Ishikawa (cell line): Measurements from ENCODE around the gene GIMAP5.

Experiments
- CREB1 ChIP-seq: IDR thresholded peaks from 2 replicates; pipeline ENCODE4 v1.6.1; 2012; ENCODE audit warnings: low read depth
- EP300 ChIP-seq: IDR thresholded peaks from 2 replicates; pipeline ENCODE4 v1.6.1; 2012; ENCODE audit warnings: borderline replicate concordance
- MAX ChIP-seq: IDR thresholded peaks from 2 replicates; pipeline ENCODE4 v1.6.1; 2012
- RAD21 ChIP-seq: IDR thresholded peaks from 2 replicates; pipeline ENCODE4 v1.6.1; 2012; ENCODE audit warnings: low read depth
- TAF1 ChIP-seq: IDR thresholded peaks from 2 replicates; pipeline ENCODE4 v1.6.1; 2012; ENCODE audit warnings: low read depth, mild to moderate bottlenecking
- TCF12 ChIP-seq: IDR thresholded peaks from 2 replicates; pipeline ENCODE4 v1.6.1; 2012; ENCODE audit warnings: low read depth
- TEAD4 ChIP-seq: IDR thresholded peaks from 2 replicates; pipeline ENCODE4 v1.6.1; 2012
- TF ChIP-seq, protein P1 (sequence below): IDR thresholded peaks from 2 replicates; pipeline ENCODE4 v1.6.1; 2012; ENCODE audit warnings: low read depth, mild to moderate bottlenecking

DNA sequence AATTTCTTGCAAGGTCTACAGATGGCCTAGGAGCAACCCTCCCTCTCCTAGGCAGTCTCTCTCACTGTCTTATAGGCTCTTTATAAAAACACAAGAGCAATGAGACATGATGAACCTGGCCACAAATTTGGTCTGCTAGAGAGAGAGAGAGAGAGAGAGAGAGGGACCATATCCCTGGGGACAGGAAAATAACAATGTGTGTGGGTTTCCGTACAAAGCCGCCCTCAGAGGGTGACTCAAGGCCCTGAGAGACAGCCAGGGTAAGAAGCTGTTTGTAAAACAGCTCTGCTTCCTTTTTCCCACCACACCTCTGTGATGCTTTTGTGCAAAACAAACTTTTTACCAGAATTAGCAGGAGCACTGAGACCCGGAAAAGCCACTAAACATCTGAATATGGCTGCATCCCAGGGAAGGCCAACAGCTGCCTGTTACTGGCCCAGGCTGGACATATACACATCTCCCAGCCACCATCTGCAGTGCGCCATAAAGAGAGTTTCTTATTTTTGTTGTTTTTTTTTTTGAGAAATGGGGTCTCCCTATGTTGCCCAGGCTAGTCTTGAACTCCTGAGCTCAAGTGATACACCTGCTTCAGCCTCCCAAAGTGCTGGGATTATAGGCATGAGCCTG is 18.4 kb downstream of the GIMAP5 start:
- no peak for TF ChIP-seq RAD21
- no peak for TF ChIP-seq CREB1
- no peak for TF ChIP-seq EP300
- TF ChIP-seq MAX = no peak
- TF ChIP-seq TEAD4 = no peak
- TF ChIP-seq TCF12 = no peak
- TF ChIP-seq, protein P1, sequence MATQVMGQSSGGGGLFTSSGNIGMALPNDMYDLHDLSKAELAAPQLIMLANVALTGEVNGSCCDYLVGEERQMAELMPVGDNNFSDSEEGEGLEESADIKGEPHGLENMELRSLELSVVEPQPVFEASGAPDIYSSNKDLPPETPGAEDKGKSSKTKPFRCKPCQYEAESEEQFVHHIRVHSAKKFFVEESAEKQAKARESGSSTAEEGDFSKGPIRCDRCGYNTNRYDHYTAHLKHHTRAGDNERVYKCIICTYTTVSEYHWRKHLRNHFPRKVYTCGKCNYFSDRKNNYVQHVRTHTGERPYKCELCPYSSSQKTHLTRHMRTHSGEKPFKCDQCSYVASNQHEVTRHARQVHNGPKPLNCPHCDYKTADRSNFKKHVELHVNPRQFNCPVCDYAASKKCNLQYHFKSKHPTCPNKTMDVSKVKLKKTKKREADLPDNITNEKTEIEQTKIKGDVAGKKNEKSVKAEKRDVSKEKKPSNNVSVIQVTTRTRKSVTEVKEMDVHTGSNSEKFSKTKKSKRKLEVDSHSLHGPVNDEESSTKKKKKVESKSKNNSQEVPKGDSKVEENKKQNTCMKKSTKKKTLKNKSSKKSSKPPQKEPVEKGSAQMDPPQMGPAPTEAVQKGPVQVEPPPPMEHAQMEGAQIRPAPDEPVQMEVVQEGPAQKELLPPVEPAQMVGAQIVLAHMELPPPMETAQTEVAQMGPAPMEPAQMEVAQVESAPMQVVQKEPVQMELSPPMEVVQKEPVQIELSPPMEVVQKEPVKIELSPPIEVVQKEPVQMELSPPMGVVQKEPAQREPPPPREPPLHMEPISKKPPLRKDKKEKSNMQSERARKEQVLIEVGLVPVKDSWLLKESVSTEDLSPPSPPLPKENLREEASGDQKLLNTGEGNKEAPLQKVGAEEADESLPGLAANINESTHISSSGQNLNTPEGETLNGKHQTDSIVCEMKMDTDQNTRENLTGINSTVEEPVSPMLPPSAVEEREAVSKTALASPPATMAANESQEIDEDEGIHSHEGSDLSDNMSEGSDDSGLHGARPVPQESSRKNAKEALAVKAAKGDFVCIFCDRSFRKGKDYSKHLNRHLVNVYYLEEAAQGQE = no peak
- no peak for TF ChIP-seq TAF1
